ENCODE measurements around the gene ANKHD1. TPM values are rescaled to one million over a fixed set of nuclear protein-coding genes. Genes with fewer than 3 reads are reported as not detected.

Gene ANKHD1
- total and polyA plus RNA-seq, 4 donors, result 17.0 to 138 (median 94.8) TPM

DNA sequence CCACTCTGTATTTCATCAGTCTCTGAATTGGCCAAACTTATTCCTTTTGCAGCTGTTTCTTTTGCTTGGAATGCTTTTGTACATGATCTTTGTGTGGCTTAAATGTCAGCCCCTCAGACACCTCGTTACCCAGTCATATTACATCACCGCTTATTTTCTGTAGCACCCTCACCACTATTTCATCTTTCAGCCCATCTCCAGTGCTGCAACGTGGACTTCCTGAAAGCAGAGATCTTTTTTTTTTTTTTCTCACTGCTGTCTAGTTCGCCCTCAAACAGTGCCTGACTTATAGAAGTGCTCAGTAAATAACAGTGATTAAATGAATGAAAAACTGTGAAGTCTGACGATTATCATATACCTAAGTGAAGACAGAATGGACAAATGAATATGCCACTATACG, 154.8 kb downstream of the ANKHD1 start:
- H3K27ac ChIP-seq (ENCODE audit: low read depth in 1 of 2, low read length in 2 of 2), result no peak overlapping the region

DNA sequence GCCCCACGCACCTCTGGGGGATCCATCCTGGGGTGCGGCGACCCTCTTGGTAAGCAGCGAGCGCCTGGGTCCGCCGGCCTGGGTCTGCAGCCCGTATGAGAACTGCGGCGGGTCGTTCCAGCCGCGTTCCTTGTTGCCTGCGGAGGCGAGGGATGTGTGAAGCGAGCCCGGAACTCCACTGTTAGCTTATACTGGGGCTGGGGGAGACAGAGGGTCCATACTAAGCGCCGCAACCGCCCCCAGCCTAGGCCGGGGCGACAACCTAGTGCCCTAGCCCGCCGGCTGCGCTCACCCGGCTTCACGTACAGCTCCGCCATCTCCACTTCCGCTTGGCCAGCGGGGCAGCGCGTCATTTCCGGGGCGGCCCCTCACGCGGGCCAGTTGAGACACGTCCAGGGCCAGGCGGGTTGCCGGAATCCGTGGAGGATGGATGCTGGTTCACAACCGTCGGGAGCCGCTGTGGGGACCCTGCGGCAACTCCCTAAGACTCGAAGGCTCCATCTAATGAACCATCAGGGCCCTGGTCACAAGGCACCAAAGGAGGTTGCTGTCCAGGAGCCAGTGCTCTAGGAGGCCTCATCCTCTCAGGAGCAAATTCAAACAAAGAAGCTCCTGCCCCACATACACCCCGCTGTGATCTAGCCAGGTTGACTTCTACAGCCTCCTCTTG, 155.6 kb downstream of the ANKHD1 start, which contains the start of gene SRA1:
SRA1 (minus strand) TSS at position 338 of the 670 bp plus-strand sequence; CDS start at position 317, 21 bp downstream.
- WGBS, 2 donors, result 1% methylated on average over 46 of the region's 46 CpGs

More for the DNA sequence above, 154.8 kb downstream of the ANKHD1 start:
- no peaks in the 10 kb centered on the region for H3K27me3 ChIP-seq (ENCODE audit: control insufficient read depth in 1 of 2, insufficient read depth in 2 of 2, low read length in 1 of 2)
- H3K4me3 ChIP-seq (ENCODE audit: low read length in 2 of 2), result peak overlapping the region; percentile 28 to 88
- DNase-seq, result no peak
- H3K4me1 ChIP-seq (ENCODE audit: control insufficient read depth in 1 of 2, insufficient read depth in 2 of 2, low read length in 2 of 2), result peaks cover 0 to 4% of the 10 kb centered on the region in 2 donors
- peaks cover 0 to 3% of the 10 kb centered on the region in 2 donors for H3K36me3 ChIP-seq (ENCODE audit: control insufficient read depth in 1 of 2, insufficient read depth in 2 of 2, low read length in 1 of 2)
- H3K9me3 ChIP-seq (ENCODE audit: control insufficient read depth, low read length), result no peaks in the 10 kb centered on the region
- intact Hi-C loops (cut with DNase I), result loop anchor here in 1 of 2 donors (5.0 kb wide), 1 partner anchor 91 kb away; the partner anchor contains the start of genes IK and NDUFA2
- no peak for ATAC-seq (ENCODE audit: low FRiP score)
- 2 to 3% methylated on average over 6 of the region's 6 CpGs for WGBS, 2 donors

DNA sequence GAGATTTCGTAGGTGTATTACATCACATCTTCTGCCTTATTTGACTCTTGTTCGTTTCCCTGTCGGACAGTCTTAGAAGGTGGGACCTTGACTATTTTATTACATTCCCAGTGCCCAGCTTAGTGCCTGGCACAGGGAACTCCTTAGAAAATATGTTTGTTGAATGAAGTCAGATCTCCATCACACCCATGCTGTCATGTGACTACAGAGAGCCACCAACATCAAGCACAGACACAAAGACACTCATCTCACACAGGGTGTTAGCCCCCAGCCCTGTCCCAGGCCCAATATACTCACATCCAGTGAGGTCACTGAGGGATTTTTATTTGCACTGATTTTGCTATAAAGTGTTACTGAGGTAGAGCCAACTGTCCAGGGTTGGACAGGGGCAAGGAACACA, 156.3 kb downstream of the ANKHD1 start:
- intact Hi-C loops (cut with DNase I), result loop anchor here in 1 of 2 donors (5.0 kb wide), 1 partner anchor 89 kb away; the partner anchor contains the start of genes IK and NDUFA2
- H3K4me1 ChIP-seq (ENCODE audit: control insufficient read depth in 1 of 2, insufficient read depth in 2 of 2, low read length in 2 of 2), result peaks cover 0 to 4% of the 10 kb centered on the region in 2 donors
- H3K9me3 ChIP-seq (ENCODE audit: control insufficient read depth, low read length), result no peaks in the 10 kb centered on the region
- H3K27me3 ChIP-seq (ENCODE audit: control insufficient read depth in 1 of 2, insufficient read depth in 2 of 2, low read length in 1 of 2), result no peaks in the 10 kb centered on the region
- ATAC-seq (ENCODE audit: low FRiP score) (no peak), DNase-seq (no peak)
- H3K27ac ChIP-seq (ENCODE audit: low read depth in 1 of 2, low read length in 2 of 2), result peak overlapping the region; percentile 5 to 49
- WGBS, 2 donors, result 84% methylated on average over 3 of the region's 3 CpGs
- no peak overlapping the region for H3K4me3 ChIP-seq (ENCODE audit: low read length in 2 of 2)
- H3K36me3 ChIP-seq (ENCODE audit: control insufficient read depth in 1 of 2, insufficient read depth in 2 of 2, low read length in 1 of 2), result no peaks in the 10 kb centered on the region

More for the DNA sequence above, 155.6 kb downstream of the ANKHD1 start, which contains the start of gene SRA1:
- Histone ChIP-seq H3K27ac (ENCODE audit: low read depth in 1 of 2, low read length in 2 of 2) (peak within 1 kb of the TSS; percentile 5 to 49), H3K27me3 (ENCODE audit: control insufficient read depth in 1 of 2, insufficient read depth in 2 of 2, low read length in 1 of 2) (no peaks in the 10 kb centered on the region), H3K4me3 (ENCODE audit: low read length in 2 of 2) (peak within 1 kb of the TSS; percentile 43 to 88), H3K4me1 (ENCODE audit: control insufficient read depth in 1 of 2, insufficient read depth in 2 of 2, low read length in 2 of 2) (peaks cover 0 to 4% of the 10 kb centered on the region in 2 donors), H3K9me3 (ENCODE audit: control insufficient read depth, low read length) (no peaks in the 10 kb centered on the region), H3K36me3 (ENCODE audit: control insufficient read depth in 1 of 2, insufficient read depth in 2 of 2, low read length in 1 of 2) (no peaks in the 10 kb centered on the region)
- intact Hi-C loops (cut with DNase I), result loop anchor here in 1 of 2 donors (5.0 kb wide), 1 partner anchor 90 kb away; the partner anchor contains the start of genes IK and NDUFA2
- DNase-seq (peak; percentile 96 to 98), ATAC-seq (ENCODE audit: low FRiP score) (peak; percentile 96)

DNA sequence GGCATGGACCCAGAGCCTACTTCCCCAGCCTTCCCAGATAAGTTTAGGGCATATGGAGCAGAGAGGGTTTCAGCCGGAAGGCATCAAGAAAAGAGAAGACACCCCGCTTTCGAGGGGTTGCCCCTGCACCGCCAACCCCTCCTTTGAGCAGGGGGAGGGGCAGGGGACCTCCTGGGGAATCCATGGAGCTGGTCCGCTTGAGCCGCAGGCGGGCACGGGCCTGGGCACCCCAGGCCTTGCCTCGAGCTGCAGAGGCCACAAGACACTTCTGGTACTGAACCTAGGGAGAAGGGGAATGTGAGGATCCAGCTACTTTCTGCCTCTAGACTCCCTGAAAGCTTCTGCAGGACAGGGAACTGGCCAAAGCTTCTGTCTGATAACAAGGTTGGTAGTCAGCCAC, 156.9 kb downstream of the ANKHD1 start:
- 94 to 95% methylated on average over 9 of the region's 9 CpGs for whole genome bisulfite sequencing, 2 donors
- DNase-seq, result no peak
- Histone ChIP-seq H3K27me3 (ENCODE audit: control insufficient read depth in 1 of 2, insufficient read depth in 2 of 2, low read length in 1 of 2) (no peaks in the 10 kb centered on the region), H3K4me3 (ENCODE audit: low read length in 2 of 2) (no peak overlapping the region), H3K4me1 (ENCODE audit: control insufficient read depth in 1 of 2, insufficient read depth in 2 of 2, low read length in 2 of 2) (peaks cover 0 to 4% of the 10 kb centered on the region in 2 donors), H3K27ac (ENCODE audit: low read depth in 1 of 2, low read length in 2 of 2) (no peak overlapping the region), H3K36me3 (ENCODE audit: control insufficient read depth in 1 of 2, insufficient read depth in 2 of 2, low read length in 1 of 2) (no peaks in the 10 kb centered on the region), H3K9me3 (ENCODE audit: control insufficient read depth, low read length) (no peaks in the 10 kb centered on the region)
- ATAC-seq (ENCODE audit: low FRiP score), result no peak
- intact Hi-C loops (cut with DNase I), result loop anchor here in 1 of 2 donors (5.0 kb wide), 1 partner anchor 89 kb away; the partner anchor contains the start of genes IK and NDUFA2

DNA sequence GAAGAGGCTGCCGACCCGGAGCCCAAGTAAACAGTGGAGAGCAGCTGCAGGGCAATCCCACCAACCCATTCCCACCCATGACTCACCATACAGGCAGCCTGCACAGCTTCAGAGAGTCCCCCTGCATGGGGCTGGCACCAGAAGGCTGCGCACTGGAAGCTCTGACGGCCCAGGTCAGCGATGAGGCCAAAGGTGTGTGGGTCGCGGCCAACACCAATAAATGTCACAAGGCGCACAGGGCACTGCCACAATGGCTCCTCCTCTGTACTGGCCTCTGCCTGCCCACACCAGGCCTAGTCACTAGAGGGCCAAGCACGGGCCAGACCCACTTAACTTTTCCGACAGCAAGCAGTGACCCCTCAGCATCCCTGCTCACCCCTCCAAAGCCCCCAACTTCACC, 158.6 kb downstream of the ANKHD1 start:
- Histone ChIP-seq H3K4me3 (ENCODE audit: low read length in 2 of 2) (no peak overlapping the region), H3K27me3 (ENCODE audit: control insufficient read depth in 1 of 2, insufficient read depth in 2 of 2, low read length in 1 of 2) (no peaks in the 10 kb centered on the region), H3K27ac (ENCODE audit: low read depth in 1 of 2, low read length in 2 of 2) (no peak overlapping the region), H3K9me3 (ENCODE audit: control insufficient read depth, low read length) (no peaks in the 10 kb centered on the region), H3K4me1 (ENCODE audit: control insufficient read depth in 1 of 2, insufficient read depth in 2 of 2, low read length in 2 of 2) (peaks cover 0 to 4% of the 10 kb centered on the region in 2 donors), H3K36me3 (ENCODE audit: control insufficient read depth in 1 of 2, insufficient read depth in 2 of 2, low read length in 1 of 2) (no peaks in the 10 kb centered on the region)
- WGBS, 2 donors, result 88 to 92% methylated on average over 10 of the region's 10 CpGs
- ATAC-seq (ENCODE audit: low FRiP score) (no peak), DNase-seq (no peak)
- intact Hi-C loops (cut with DNase I), result loop anchor here in 1 of 2 donors (5.0 to 10.0 kb wide), 2 partner anchors 77 to 145 kb away; partner anchors contain the start of genes TMCO6 and ZMAT2

DNA sequence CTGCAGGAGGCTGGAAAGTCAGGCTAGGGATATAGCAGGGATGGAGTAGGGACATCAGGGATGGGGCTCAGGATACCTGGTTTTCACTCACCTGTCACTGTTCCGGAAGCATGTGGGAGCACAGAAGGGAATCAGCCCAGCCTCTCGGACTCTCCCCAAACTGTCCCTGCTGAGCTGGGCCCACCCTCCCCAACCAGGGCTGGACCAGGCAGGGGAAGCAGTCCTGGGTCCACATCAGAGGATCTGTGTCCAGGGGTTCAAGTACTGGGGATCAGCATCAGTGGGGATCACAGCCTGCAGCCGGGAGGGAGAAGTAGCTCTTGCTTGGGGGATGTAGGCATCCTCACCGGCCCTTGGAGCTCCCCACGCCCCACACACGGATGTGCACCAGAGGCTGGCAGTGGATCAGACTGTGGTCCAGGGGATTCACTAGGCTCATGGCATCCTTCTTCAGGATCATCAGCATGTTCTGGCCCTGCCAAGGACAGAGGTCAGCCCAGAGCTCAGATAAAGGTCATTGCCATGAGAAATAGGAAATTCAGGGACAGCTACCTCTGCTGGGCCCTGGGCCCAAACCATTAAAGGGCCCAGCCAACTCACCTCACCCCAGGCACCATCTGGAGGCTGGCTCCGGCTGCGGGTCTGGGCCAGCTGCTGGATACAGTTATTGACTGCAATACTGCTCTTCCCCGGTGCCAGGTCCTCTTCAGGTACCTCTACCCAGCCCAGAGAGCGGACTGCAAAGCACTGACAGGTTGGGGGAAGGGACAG, 160.3 kb downstream of the ANKHD1 start:
- Histone ChIP-seq H3K27ac (ENCODE audit: low read depth in 1 of 2, low read length in 2 of 2) (no peak overlapping the region), H3K9me3 (ENCODE audit: control insufficient read depth, low read length) (no peaks in the 10 kb centered on the region), H3K27me3 (ENCODE audit: control insufficient read depth in 1 of 2, insufficient read depth in 2 of 2, low read length in 1 of 2) (no peaks in the 10 kb centered on the region), H3K4me3 (ENCODE audit: low read length in 2 of 2) (no peak overlapping the region), H3K36me3 (ENCODE audit: control insufficient read depth in 1 of 2, insufficient read depth in 2 of 2, low read length in 1 of 2) (no peaks in the 10 kb centered on the region), H3K4me1 (ENCODE audit: control insufficient read depth in 1 of 2, insufficient read depth in 2 of 2, low read length in 2 of 2) (no peaks in the 10 kb centered on the region)
- intact Hi-C loops (cut with DNase I), result loop anchor here in 1 of 2 donors (5.0 to 10.0 kb wide), 2 partner anchors 75 to 143 kb away; partner anchors contain the start of genes TMCO6 and ZMAT2
- WGBS, 2 donors, result 93% methylated on average over 10 of the region's 10 CpGs
- DNase-seq (no peak), ATAC-seq (ENCODE audit: low FRiP score) (no peak)

DNA sequence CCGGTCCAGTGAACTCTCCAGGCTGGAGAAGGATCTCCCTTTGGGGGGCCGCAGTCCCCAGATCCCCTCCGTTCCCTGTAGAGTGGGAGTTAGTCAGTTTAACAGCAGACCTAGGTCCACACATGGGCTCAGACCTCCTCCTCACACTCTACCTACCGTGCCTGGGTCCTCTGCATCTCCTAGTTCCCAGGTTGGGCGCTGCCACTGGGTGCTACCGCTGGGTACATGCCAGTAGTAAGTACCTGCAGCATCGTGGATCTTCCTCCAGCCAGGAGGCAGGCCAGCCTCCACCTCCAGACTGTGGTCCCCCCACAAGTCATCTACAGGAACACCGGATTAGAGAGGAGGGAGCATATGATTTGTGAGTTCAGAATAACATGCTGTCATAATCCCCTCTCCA, 162.0 kb downstream of the ANKHD1 start:
- Histone ChIP-seq H3K9me3 (ENCODE audit: control insufficient read depth, low read length) (no peaks in the 10 kb centered on the region), H3K4me3 (ENCODE audit: low read length in 2 of 2) (peak overlapping the region; percentile 36 to 69), H3K27ac (ENCODE audit: low read depth in 1 of 2, low read length in 2 of 2) (peak overlapping the region in 1 of 2 donors; percentile 91), H3K36me3 (ENCODE audit: control insufficient read depth in 1 of 2, insufficient read depth in 2 of 2, low read length in 1 of 2) (no peaks in the 10 kb centered on the region), H3K4me1 (ENCODE audit: control insufficient read depth in 1 of 2, insufficient read depth in 2 of 2, low read length in 2 of 2) (no peaks in the 10 kb centered on the region), H3K27me3 (ENCODE audit: control insufficient read depth in 1 of 2, insufficient read depth in 2 of 2, low read length in 1 of 2) (no peaks in the 10 kb centered on the region)
- WGBS, 2 donors, result 54 to 63% methylated on average over 8 of the region's 8 CpGs
- ATAC-seq (ENCODE audit: low FRiP score) (no peak), DNase-seq (no peak)
- intact Hi-C loops (cut with DNase I), result loop anchor here in 1 of 2 donors (5.0 to 10.0 kb wide), 2 partner anchors 74 to 141 kb away; partner anchors contain the start of genes TMCO6 and ZMAT2

All from aorta (tissue), 5 donors.